GM12878 (cell line): ENCODE results near the gene MTAP. TPM values are rescaled to one million over a fixed set of nuclear protein-coding genes. Genes with fewer than 3 reads are reported as not detected.

Experiments
- ATAC-seq: fragments of 200-7000 bp; cut with Tn5 transposase; 3 replicates; pipeline ENCODE4 v1.9.1; 2020; ENCODE audit warnings: mild to moderate bottlenecking, moderate library complexity
- BruUV-seq: library from RNA; stranded (reverse); fragments of 400-500 nt; replicated peaks from 2 replicates; lab custom pipeline; 2021; lab: Mats Ljungman, UMichigan
- CTCF ChIA-PET: fragments of 300-600 bp; sonication (Branson Sonifier 250); formaldehyde crosslinking; extraction: SDS; loops from one replicate; lab custom pipeline; 2021; ENCODE audit warnings: inconsistent platforms; lab: Yijun Ruan, JAX
- POLR2A ChIA-PET: fragments of 350-600 bp; formaldehyde crosslinking; extraction: SDS; loops from one replicate; lab custom pipeline; 2021; ENCODE audit warnings: inconsistent platforms; lab: Charles Lee
- RAD21 ChIA-PET: fragments of 300-600 bp; sonication (Branson Sonifier 250); formaldehyde crosslinking; loops from one replicate; lab custom pipeline; 2023; ENCODE audit warnings: antibody characterized with exemption; ENCODE audit not compliant: unreplicated experiment; lab: Charles Lee
- SMC1A ChIA-PET: fragments of 300-600 bp; sonication (Branson Sonifier 250); formaldehyde crosslinking; loops from one replicate; lab custom pipeline; 2023; ENCODE audit not compliant: unreplicated experiment, uncharacterized antibody; lab: Charles Lee
- DNase-seq: peaks from one replicate; pipeline ENCODE4 v3.0.0-alpha.2; 2011; ENCODE audit warnings: low read depth, low spot score
- FAIRE-seq: peaks from 3 replicates; lab custom pipeline; 2011; peaks lifted over from hg19 to GRCh38; lab: Jason Lieb, UNC
- H2AFZ ChIP-seq: 2 replicates; pipeline ENCODE4 v1.6.0; 2011; ENCODE audit warnings: low read depth, low read length, control low read depth; ENCODE audit not compliant: control insufficient read depth
- H3K27ac ChIP-seq: 2 replicates; pipeline ENCODE4 v1.5.1; 2011; ENCODE audit warnings: control low read depth; ENCODE audit not compliant: control insufficient read depth, insufficient read depth
- H3K27me3 ChIP-seq, 2 experiments: replicated peaks in 1 of 2; 2 replicates each; pipeline versions ENCODE4 v1.6.0 to v1.6.1; 2011; ENCODE audit warnings: low read length in 1 of 2; ENCODE audit not compliant: control insufficient read depth in 2 of 2, insufficient read depth in 2 of 2
- H3K36me3 ChIP-seq, 2 experiments: 2 replicates each; pipeline ENCODE4 v1.5.1; 2011; ENCODE audit warnings: low read length in 1 of 2; ENCODE audit not compliant: control insufficient read depth in 2 of 2, insufficient read depth in 2 of 2
- H3K4me1 ChIP-seq: 2 replicates; pipeline ENCODE4 v1.6.1; 2011; ENCODE audit warnings: mild to moderate bottlenecking, low read length, moderate library complexity, mixed read lengths; ENCODE audit not compliant: control insufficient read depth, insufficient read depth
- H3K4me2 ChIP-seq: 2 replicates; pipeline ENCODE4 v1.6.0; 2011; ENCODE audit warnings: control low read depth; ENCODE audit not compliant: control insufficient read depth, insufficient read depth
- H3K4me3 ChIP-seq: fragments of 200-600 bp; sonication (generic); 2 replicates; pipeline ENCODE4 v1.5.1; 2016
- H3K79me2 ChIP-seq: 2 replicates; pipeline ENCODE4 v1.6.0; 2011; ENCODE audit warnings: low read length; ENCODE audit not compliant: control insufficient read depth, insufficient read depth
- H3K9ac ChIP-seq: 2 replicates; pipeline ENCODE4 v1.8.0; 2011; ENCODE audit warnings: low read length, control low read depth, mixed read lengths; ENCODE audit not compliant: control insufficient read depth, insufficient read depth
- H3K9me3 ChIP-seq: replicated peaks from 3 replicates; pipeline ENCODE4 v1.5.1; 2011; ENCODE audit warnings: mild to moderate bottlenecking, low read length; ENCODE audit not compliant: control insufficient read depth, insufficient read depth
- H4K20me1 ChIP-seq: 2 replicates; pipeline ENCODE4 v1.6.0; 2011; ENCODE audit not compliant: control insufficient read depth, insufficient read depth
- BHLHE40 ChIP-seq, 2 experiments: fragments of 450-650 bp in 1 of 2; IDR thresholded peaks; 2 replicates each; pipeline ENCODE4 v1.6.1; 2011 to 2017; ENCODE audit warnings: low read depth in 2 of 2, borderline replicate concordance in 1 of 2, improper control_type of control experiment in 1 of 2, low read length in 1 of 2, mild to moderate bottlenecking in 1 of 2
- BRCA1 ChIP-seq: IDR thresholded peaks from 2 replicates; pipeline ENCODE4 v1.6.1; 2011; ENCODE audit warnings: low read depth, low read length, improper control_type of control experiment
- CREB1 ChIP-seq: IDR thresholded peaks from 2 replicates; pipeline ENCODE4 v1.6.1; 2012; ENCODE audit warnings: low read depth, mild to moderate bottlenecking, inconsistent platforms
- CTCF ChIP-seq, 3 experiments: IDR thresholded peaks in 2 of 3; conservative IDR thresholded peaks in 1 of 3; 2 replicates each; pipeline ENCODE4 v1.5.1; 2011; ENCODE audit warnings: low read depth in 3 of 3, low read length in 3 of 3, mild to moderate bottlenecking in 3 of 3, control low read depth in 2 of 3, moderate library complexity in 2 of 3, inconsistent platforms in 1 of 3, mixed read lengths in 1 of 3; ENCODE audit not compliant: control insufficient read depth in 2 of 3, insufficient read depth in 1 of 3; ENCODE audit errors: extremely low read depth in 1 of 3
- ETV6 ChIP-seq, 2 experiments: fragments of 450-650 bp in 1 of 2; IDR thresholded peaks in 1 of 2; conservative IDR thresholded peaks in 1 of 2; 2 replicates each; pipeline ENCODE4 v1.6.1; 2014; ENCODE audit warnings: antibody characterized with exemption in 1 of 2, borderline replicate concordance in 1 of 2, low read depth in 1 of 2, mild to moderate bottlenecking in 1 of 2, moderate library complexity in 1 of 2
- NFYB ChIP-seq: IDR thresholded peaks from 2 replicates; pipeline ENCODE4 v1.6.1; 2011; ENCODE audit warnings: low read depth, mild to moderate bottlenecking, low read length, improper control_type of control experiment, moderate library complexity; ENCODE audit not compliant: insufficient read depth
- PML ChIP-seq: IDR thresholded peaks from 2 replicates; pipeline ENCODE4 v1.6.1; 2012; ENCODE audit warnings: low read length, inconsistent platforms
- PRDM15 ChIP-seq: fragments of 450-650 bp; formaldehyde crosslinking; IDR thresholded peaks from 2 replicates; pipeline ENCODE4 v1.4.0; 2020; ENCODE audit warnings: mild to moderate bottlenecking, moderate library complexity
- RB1 ChIP-seq: fragments of 450-650 bp; formaldehyde crosslinking; IDR thresholded peaks from 2 replicates; pipeline ENCODE4 v1.6.1; 2017; ENCODE audit warnings: mild to moderate bottlenecking, borderline replicate concordance
- RELB ChIP-seq: fragments of 450-650 bp; IDR thresholded peaks from 2 replicates; pipeline ENCODE4 v1.6.1; 2017; ENCODE audit warnings: low read depth, mild to moderate bottlenecking, moderate library complexity
- RUNX3 ChIP-seq: IDR thresholded peaks from 2 replicates; pipeline ENCODE4 v1.6.1; 2012; ENCODE audit warnings: low read length, inconsistent platforms
- TCF7 ChIP-seq: IDR thresholded peaks from 2 replicates; pipeline ENCODE4 v1.6.1; 2014; ENCODE audit warnings: antibody characterized with exemption, borderline replicate concordance
- USF2 ChIP-seq: IDR thresholded peaks from 2 replicates; pipeline ENCODE4 v1.6.1; 2011; ENCODE audit warnings: low read depth, low read length, improper control_type of control experiment, borderline replicate concordance
- ZNF207 ChIP-seq: fragments of 450-650 bp; IDR thresholded peaks from 2 replicates; pipeline ENCODE4 v1.6.1; 2014; ENCODE audit warnings: antibody characterized with exemption, mild to moderate bottlenecking, borderline replicate concordance
- WGBS: methylation state at CpG from one replicate; pipeline ENCODE4 v1.1.6; 2016; ENCODE audit warnings: low lambda C conversion rate; ENCODE audit not compliant: insufficient replicate concordance, insufficient coverage; ENCODE audit errors: missing lambda C conversion rate; 5-methylcytosine and 5-hydroxymethylcytosine counted together
- in situ Hi-C: fragments of 300-500 bp; cut with MboI; formaldehyde crosslinking; loops from 9 replicates; pipeline ENCODE4 v1.14.3; 2018; ENCODE audit warnings: mixed read lengths
- intact Hi-C: fragments of 100-400 bp; cut with micrococcal nuclease; formaldehyde crosslinking; loops from one replicate; pipeline ENCODE4 v1.14.2; 2022; ENCODE audit not compliant: unreplicated experiment
- polyA plus RNA-seq, 11 experiments: library from polyadenylated mRNA; depleted of rRNA in 4 of 11; unstranded in 6 of 11; stranded (reverse) in 5 of 11; fragments of >200 nt; fragmentation: Nextera tagmentation in 4 of 11; fragmentation: Illumina TruSeq in 1 of 11; extraction: Ambion mirVana in 4 of 11; extraction: Trizol in 1 of 11; gene quantifications; 1 replicate in 1 of 11; 2 replicates in 10 of 11; pipeline versions ENCODE4 v1.2.1 to v1.2.3, GENCODE V29; 2011 to 2016; ENCODE audit warnings: inconsistent platforms in 2 of 11, missing spikeins in 2 of 11, low read depth in 1 of 11
- total RNA-seq, 4 experiments: library from RNA; depleted of rRNA in 3 of 4; stranded (reverse); fragments of >200 nt in 3 of 4; fragmentation: Illumina TruSeq in 1 of 4; extraction: Trizol in 1 of 4; gene quantifications; 2 replicates each; pipeline versions ENCODE4 v1.2.1 to v1.2.3, GENCODE V29; 2013 to 2021

The MTAP gene
- total and polyA plus RNA-seq, 10 of the 15 experiments (the other 5 are each of a cell fraction or from before 2014, with no cell fraction given), result 16.4 to 29.9 (median 22.6) TPM

- POLR2A ChIA-PET, result no interaction called here
- Histone ChIP-seq H3K36me3 (no peaks in the 10 kb centered on the region), H3K9me3 (peaks cover 8% of the 10 kb centered on the region; the same call in 2 of the 3 replicates), H3K4me3 (peak overlapping the region; percentile 57), H2AFZ (peak overlapping the region; percentile 74), H3K27ac (no peak overlapping the region), H3K79me2 (no peaks in the 10 kb centered on the region), H3K4me1 (peaks cover 8% of the 10 kb centered on the region), H3K27me3 (peaks cover 0 to 8% of the 10 kb centered on the region in 2 experiments; a peak in 2 of 4 replicates), H3K9ac (peak overlapping the region; percentile 45; the same call in 1 of the 2 replicates), H3K4me2 (peak overlapping the region; percentile 89), H4K20me1 (no peaks in the 10 kb centered on the region)
- CTCF ChIA-PET, result interaction anchor here (0.9 kb wide), 2 partner anchors 42 to 72 kb away, joined by 3 read pairs; no protein-coding TSS in a partner anchor
- RAD21 ChIA-PET, result no interaction called here
- FAIRE-seq (no peak), ATAC-seq (peak; percentile 96), DNase-seq (no peak)
- BruUV-seq, result no TSS peak
- intact Hi-C loops, result loop anchor here (1.0 kb wide), 1 partner anchor 152 kb away; no protein-coding TSS in a partner anchor
- in situ Hi-C loops, result loop anchor here (5.0 kb wide), 1 partner anchor 52 kb away; no protein-coding TSS in a partner anchor
- WGBS, result 9% methylated on average over 30 of the region's 30 CpGs
- SMC1A ChIA-PET, result interaction anchor here (0.6 kb wide), 1 partner anchor 43 kb away, joined by 3 read pairs; no protein-coding TSS in a partner anchor
- TF ChIP-seq TCF7 (no peak), BHLHE40 (IDR thresholded peaks at IDR 0.05; ENCODE audit: borderline replicate concordance in 1 of 2, low read depth in 2 of 2, low read length in 1 of 2) (no peak), USF2 (no peak), PML (no peak), PRDM15 (no peak), CTCF (IDR thresholded peaks at IDR 0.05 in 2 of 3, conservative IDR thresholded peaks at IDR 0.05 in 1 of 3; ENCODE audit: control insufficient read depth in 2 of 3, extremely low read depth in 1 of 3, insufficient read depth in 1 of 3, low read depth in 3 of 3, low read length in 3 of 3) (peak; percentile 44 to 57 (median 47)), ZNF207 (no peak), ETV6 (conservative IDR thresholded peaks at IDR 0.05 in 1 of 2, IDR thresholded peaks at IDR 0.05 in 1 of 2; ENCODE audit: borderline replicate concordance in 1 of 2, low read depth in 1 of 2) (no peak), BRCA1 (no peak), RUNX3 (no peak), RB1 (no peak), RELB (no peak), CREB1 (no peak; the same call in 1 of the 2 replicates), NFYB (no peak)
Observed at GRCh38 chr9:21965401-21965951, 163.0 kb downstream of the MTAP start.
